ENCODE results near the gene SNTB2. TPM values are rescaled to one million over a fixed set of nuclear protein-coding genes. Genes with fewer than 3 reads are reported as not detected.
"Not testable (repeated sequence)": the region's sequence is repeated elsewhere in the genome, so short reads cannot be mapped to it uniquely, and the experiment has no call there.

Gene SNTB2
- total RNA-seq, 1 donor from 2014 or later = 49.5 TPM

- no peak for DNase-seq (ENCODE audit: low spot score)
- no peaks in the 10 kb centered on the region for H3K27me3 Mint-ChIP-seq (ENCODE audit: low read depth)
- peaks cover 9% of the 10 kb centered on the region for H3K36me3 Mint-ChIP-seq (ENCODE audit: low read depth)
- peaks cover 39% of the 10 kb centered on the region for H3K4me1 Mint-ChIP-seq (ENCODE audit: low read depth)
- H3K9me3 Mint-ChIP-seq (ENCODE audit: low read depth) = no peaks in the 10 kb centered on the region
- H3K27ac Mint-ChIP-seq (ENCODE audit: unreplicated experiment) = no peak overlapping the region
- no peak for TF ChIP-seq CTCF (IDR thresholded peaks at IDR 0.05)
- no peak overlapping the region for H3K4me3 Mint-ChIP-seq (ENCODE audit: unreplicated experiment)
Observed at GRCh38 chr16:69241926-69242325, 55.0 kb downstream of the SNTB2 start.

GRCh38 chr16:69243479-69243878 lies 56.5 kb downstream of the SNTB2 start:
- Mint-ChIP-seq H3K9me3 (ENCODE audit: low read depth) (no peaks in the 10 kb centered on the region), H3K4me3 (ENCODE audit: unreplicated experiment) (no peak overlapping the region), H3K4me1 (ENCODE audit: low read depth) (peaks cover 39% of the 10 kb centered on the region), H3K27me3 (ENCODE audit: low read depth) (no peaks in the 10 kb centered on the region), H3K36me3 (ENCODE audit: low read depth) (peaks cover 13% of the 10 kb centered on the region), H3K27ac (ENCODE audit: unreplicated experiment) (peak overlapping the region; percentile 53)
- DNase-seq (ENCODE audit: low spot score) = no peak
- no peak for TF ChIP-seq CTCF (IDR thresholded peaks at IDR 0.05)

GRCh38 chr16:69244336-69244735 lies 57.4 kb downstream of the SNTB2 start:
- peaks cover 13% of the 10 kb centered on the region for H3K36me3 Mint-ChIP-seq (ENCODE audit: low read depth)
- H3K4me1 Mint-ChIP-seq (ENCODE audit: low read depth) = peaks cover 39% of the 10 kb centered on the region
- H3K27me3 Mint-ChIP-seq (ENCODE audit: low read depth) = no peaks in the 10 kb centered on the region
- H3K9me3 Mint-ChIP-seq (ENCODE audit: low read depth) = no peaks in the 10 kb centered on the region
- TF ChIP-seq CTCF (IDR thresholded peaks at IDR 0.05) = no peak
- H3K4me3 Mint-ChIP-seq (ENCODE audit: unreplicated experiment) = no peak overlapping the region
- H3K27ac Mint-ChIP-seq (ENCODE audit: unreplicated experiment) = peak overlapping the region; percentile 65
- DNase-seq (ENCODE audit: low spot score) = no peak

- DNase-seq (ENCODE audit: low spot score) = no peak
- H3K4me3 Mint-ChIP-seq (ENCODE audit: unreplicated experiment) = no peak overlapping the region
Observed at GRCh38 chr16:69250081-69250480, 63.1 kb downstream of the SNTB2 start.

GRCh38 chr16:69253870-69254341 lies 66.9 kb downstream of the SNTB2 start:
- TF ChIP-seq CTCF (IDR thresholded peaks at IDR 0.05) = no peak
- no peak overlapping the region for H3K27ac Mint-ChIP-seq (ENCODE audit: unreplicated experiment)
- H3K4me1 Mint-ChIP-seq (ENCODE audit: low read depth) = peaks cover 17% of the 10 kb centered on the region

More at GRCh38 chr16:69250081-69250480, 63.1 kb downstream of the SNTB2 start:
- peaks cover 19% of the 10 kb centered on the region for H3K4me1 Mint-ChIP-seq (ENCODE audit: low read depth)
- peaks cover 10% of the 10 kb centered on the region for H3K36me3 Mint-ChIP-seq (ENCODE audit: low read depth)
- no peaks in the 10 kb centered on the region for H3K27me3 Mint-ChIP-seq (ENCODE audit: low read depth)
- H3K27ac Mint-ChIP-seq (ENCODE audit: unreplicated experiment) = no peak overlapping the region
- no peak for TF ChIP-seq CTCF (IDR thresholded peaks at IDR 0.05)
- H3K9me3 Mint-ChIP-seq (ENCODE audit: low read depth) = no peaks in the 10 kb centered on the region

GRCh38 chr16:69259428-69259764 lies 72.4 kb downstream of the SNTB2 start:
- DNase-seq (ENCODE audit: low spot score); H3K9me3 Mint-ChIP-seq (ENCODE audit: low read depth); H3K4me3 Mint-ChIP-seq (ENCODE audit: unreplicated experiment); H3K27me3 Mint-ChIP-seq (ENCODE audit: low read depth); H3K4me1 Mint-ChIP-seq (ENCODE audit: low read depth); H3K27ac Mint-ChIP-seq (ENCODE audit: unreplicated experiment): not testable (repeated sequence)
- peaks cover 17% of the 10 kb centered on the region for H3K36me3 Mint-ChIP-seq (ENCODE audit: low read depth)

More at GRCh38 chr16:69253870-69254341, 66.9 kb downstream of the SNTB2 start:
- H3K27me3 Mint-ChIP-seq (ENCODE audit: low read depth) = no peaks in the 10 kb centered on the region
- no peaks in the 10 kb centered on the region for H3K9me3 Mint-ChIP-seq (ENCODE audit: low read depth)
- H3K4me3 Mint-ChIP-seq (ENCODE audit: unreplicated experiment) = no peak overlapping the region
- no peak for DNase-seq (ENCODE audit: low spot score)
- H3K36me3 Mint-ChIP-seq (ENCODE audit: low read depth) = no peaks in the 10 kb centered on the region

All from chondrocyte (in vitro differentiated cells).